Mononuclear cell (primary cell): ENCODE data around the gene PLSCR2. TPM values are rescaled to one million over a fixed set of nuclear protein-coding genes. Genes with fewer than 3 reads are reported as not detected.
"Not testable (repeated sequence)": the region's sequence is repeated elsewhere in the genome, so short reads cannot be mapped to it uniquely, and the experiment has no call there.

Experiments used
- H3K27me3 ChIP-seq: 2 replicates; pipeline ENCODE4 v1.6.0; 2011; ENCODE audit warnings: low read length, control low read depth; ENCODE audit not compliant: insufficient read depth
- H3K4me1 ChIP-seq: 2 replicates; pipeline ENCODE4 v1.5.1; 2011; ENCODE audit warnings: mild to moderate bottlenecking, low read length, control low read depth; ENCODE audit not compliant: insufficient read depth
- H3K4me3 ChIP-seq: 2 replicates; pipeline ENCODE4 v1.5.1; 2011; ENCODE audit warnings: mild to moderate bottlenecking, low read length, moderate library complexity
- H3K9me3 ChIP-seq: 2 replicates; pipeline ENCODE4 v1.5.1; 2011; ENCODE audit warnings: low read depth, mild to moderate bottlenecking, control low read depth, low read length
- total RNA-seq: library from RNA; depleted of rRNA; stranded (reverse); fragments of >200 nt; gene quantifications from one replicate; pipeline ENCODE4 v1.2.3, GENCODE V29; 2012

PLSCR2 gene
- total RNA-seq, 1 donor: not detected

DNA sequence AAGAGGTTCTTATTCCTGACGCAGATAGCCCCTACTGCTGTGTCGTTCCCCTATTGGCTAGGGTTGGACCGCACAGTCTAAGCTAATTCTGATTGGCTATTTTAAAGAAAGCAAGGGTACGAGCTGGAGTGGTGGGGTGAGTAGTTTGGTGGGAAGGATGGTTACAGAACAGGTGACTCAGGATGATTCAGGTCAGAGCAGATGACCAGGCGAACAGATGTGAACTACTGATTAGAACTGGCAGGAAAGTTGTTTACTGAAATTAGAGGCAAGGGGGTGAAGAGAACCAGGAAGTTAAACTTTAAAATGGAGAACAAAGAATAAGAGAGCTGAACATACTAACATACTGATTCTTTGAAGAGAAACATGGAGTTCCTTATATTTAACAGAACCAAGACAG, 56.6 kb downstream of the PLSCR2 start:
- H3K4me3 ChIP-seq, H3K4me1 ChIP-seq, H3K27me3 ChIP-seq, H3K9me3 ChIP-seq: not testable (repeated sequence)

DNA sequence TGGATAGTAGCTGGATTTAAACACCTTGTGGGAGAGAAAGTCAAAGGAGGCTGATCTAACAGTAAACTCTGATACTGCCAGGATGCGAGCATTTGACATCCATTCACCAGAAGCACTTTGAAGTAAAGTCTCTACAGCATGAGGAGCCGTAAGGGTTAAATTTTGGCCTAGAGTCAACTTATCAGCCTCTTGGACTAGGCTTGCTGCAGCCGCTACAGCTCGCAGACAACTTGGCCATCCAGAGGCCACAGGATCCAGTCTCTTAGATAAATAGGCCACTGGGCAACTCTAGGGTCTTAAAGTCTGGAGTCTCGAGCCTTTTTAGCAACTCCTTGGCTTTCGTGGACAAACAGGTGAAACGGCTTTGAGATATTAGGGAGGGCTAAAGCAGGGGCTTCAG, 61.4 kb downstream of the PLSCR2 start:
- no peaks in the 10 kb centered on the region for H3K9me3 ChIP-seq
- no peak overlapping the region for H3K4me3 ChIP-seq
- H3K4me1 ChIP-seq: no peaks in the 10 kb centered on the region
- H3K27me3 ChIP-seq: no peaks in the 10 kb centered on the region

DNA sequence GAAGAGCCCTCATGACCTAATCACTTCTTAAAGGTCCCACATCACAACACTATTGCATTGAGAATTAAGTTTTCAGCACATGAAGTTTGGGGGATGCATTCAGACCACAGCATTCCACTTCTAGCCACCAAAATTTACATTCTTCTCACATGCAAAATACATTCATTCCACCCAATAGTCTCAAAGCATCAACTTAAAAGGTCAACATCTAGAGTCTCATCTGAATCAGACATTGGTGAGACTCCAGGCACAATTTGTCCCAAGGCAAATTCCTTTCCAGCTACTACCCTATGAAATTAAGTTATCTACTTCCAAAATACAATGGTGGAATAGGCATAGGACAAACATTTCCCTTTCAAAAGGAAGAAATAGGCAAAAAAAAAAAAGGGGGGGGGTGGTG, 64.9 kb downstream of the PLSCR2 start:
- no peaks in the 10 kb centered on the region for H3K4me1 ChIP-seq
- no peaks in the 10 kb centered on the region for H3K9me3 ChIP-seq
- no peak overlapping the region for H3K4me3 ChIP-seq
- H3K27me3 ChIP-seq: no peaks in the 10 kb centered on the region

DNA sequence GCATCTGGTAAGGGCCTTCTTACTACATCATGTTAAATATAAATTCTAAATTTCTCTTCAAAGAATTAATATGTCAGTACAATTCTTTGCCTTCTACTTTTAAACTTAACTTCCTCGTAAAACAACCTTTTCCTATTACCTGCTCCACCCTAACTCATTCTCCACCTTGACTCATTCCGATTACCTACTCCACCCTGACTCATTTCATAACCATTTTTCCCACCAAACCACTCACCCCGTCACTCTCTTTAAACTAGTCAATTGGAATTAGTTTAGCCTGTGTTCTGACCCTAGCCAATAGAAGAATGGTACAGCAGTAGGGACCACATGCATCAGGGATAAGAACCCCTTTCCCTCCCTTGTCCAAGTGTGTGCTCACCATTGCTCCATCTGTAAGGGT, 65.6 kb downstream of the PLSCR2 start:
- Histone ChIP-seq H3K4me3 (no peak overlapping the region), H3K27me3 (no peaks in the 10 kb centered on the region), H3K4me1 (no peaks in the 10 kb centered on the region), H3K9me3 (no peaks in the 10 kb centered on the region)

DNA sequence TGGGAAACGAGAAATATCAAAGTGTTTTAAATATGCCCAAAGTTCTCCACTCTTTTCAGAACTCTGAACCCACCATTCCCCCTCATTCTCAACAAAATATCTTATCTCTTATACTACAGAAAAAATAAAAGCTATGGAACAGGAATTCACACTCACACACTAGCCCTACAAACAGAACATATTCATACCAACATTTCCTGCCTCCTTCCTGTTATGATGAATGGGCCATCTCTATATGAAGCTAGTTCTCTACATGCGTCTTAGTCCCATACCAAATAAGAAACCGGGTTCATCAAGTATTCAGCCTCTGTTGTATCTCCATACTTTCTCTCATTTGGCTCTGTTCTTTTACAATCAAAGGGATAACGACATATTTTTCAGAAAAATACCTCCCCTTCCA, 72.6 kb downstream of the PLSCR2 start:
- Histone ChIP-seq H3K4me3 (no peak overlapping the region), H3K4me1 (no peaks in the 10 kb centered on the region), H3K27me3 (no peaks in the 10 kb centered on the region), H3K9me3 (no peaks in the 10 kb centered on the region)

DNA sequence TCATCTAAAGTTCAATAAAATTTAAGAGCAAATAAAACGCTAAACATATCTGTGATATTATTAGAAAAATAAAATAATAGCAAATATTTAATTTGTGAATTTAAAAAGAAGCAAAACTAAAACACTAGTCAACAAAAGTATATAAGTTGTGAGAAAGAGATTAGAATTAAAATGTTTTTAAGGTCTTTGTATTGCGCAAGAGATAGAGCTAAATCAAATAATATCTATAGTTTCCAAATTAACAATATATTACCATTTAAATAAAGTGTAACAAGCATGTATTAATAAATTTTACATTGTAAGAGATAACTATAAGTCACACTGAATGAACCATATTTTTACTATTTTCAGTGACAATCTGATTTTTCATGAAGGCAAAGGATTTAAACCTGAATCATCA, 74.2 kb downstream of the PLSCR2 start:
- Histone ChIP-seq H3K4me3 (no peak overlapping the region), H3K9me3 (no peaks in the 10 kb centered on the region), H3K27me3 (no peaks in the 10 kb centered on the region), H3K4me1 (no peaks in the 10 kb centered on the region)

DNA sequence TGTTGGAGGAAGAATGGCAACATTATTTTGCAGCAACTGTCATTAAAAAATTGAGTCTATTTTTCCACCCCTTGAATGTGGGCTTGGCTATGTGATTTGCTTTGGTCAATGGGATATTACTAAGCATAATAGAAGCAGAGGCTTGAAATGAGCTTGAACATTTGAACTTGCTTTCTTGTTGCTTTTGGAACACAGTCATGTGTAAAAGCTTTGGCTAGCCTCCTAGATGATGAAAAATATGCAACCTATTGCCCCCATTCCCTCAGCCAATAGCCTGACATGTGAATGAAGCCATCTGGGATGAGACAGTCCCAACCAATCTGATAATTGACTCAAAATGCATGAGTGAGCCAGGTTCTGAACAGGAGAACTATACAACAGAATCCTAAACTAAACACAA, 78.4 kb downstream of the PLSCR2 start:
- H3K27me3 ChIP-seq: no peaks in the 10 kb centered on the region
- H3K4me3 ChIP-seq: no peak overlapping the region

DNA sequence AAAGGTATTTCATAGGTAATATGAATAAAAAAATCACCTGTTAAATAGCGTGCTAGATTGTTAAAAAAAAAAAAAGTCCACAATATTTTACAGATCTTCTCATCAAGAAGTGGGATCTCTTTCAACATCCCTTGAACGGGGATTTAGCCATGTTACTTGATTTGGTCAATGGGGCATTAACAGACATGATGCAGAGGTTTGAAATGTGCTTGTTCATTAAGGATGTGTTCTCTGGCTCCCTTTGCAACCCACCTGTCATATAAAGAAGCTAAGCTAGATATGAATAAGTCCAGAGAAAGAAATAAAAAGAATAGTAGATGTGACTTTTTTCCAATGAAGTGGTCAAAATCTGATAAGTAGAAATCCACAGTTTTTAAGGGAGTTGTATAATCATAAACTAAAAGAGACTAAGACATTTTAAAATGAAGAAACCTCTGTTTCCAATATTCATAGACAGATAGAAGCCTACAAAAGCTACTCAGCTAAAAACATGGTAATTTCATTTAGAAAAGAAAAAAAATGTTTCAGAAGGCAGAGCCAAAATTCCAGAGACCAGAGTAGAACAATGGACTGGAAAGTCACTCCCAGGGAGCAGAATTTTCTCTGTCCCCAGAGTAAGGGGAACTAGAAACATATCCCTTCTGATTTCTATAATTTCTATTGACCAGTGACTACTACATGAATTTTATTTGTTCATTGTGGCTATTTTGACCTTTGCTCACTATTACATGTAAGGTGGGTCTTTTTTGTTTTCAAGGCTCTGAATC, 79.2 kb downstream of the PLSCR2 start:
- Histone ChIP-seq H3K9me3 (no peaks in the 10 kb centered on the region), H3K4me3 (no peak overlapping the region), H3K4me1 (no peaks in the 10 kb centered on the region), H3K27me3 (no peaks in the 10 kb centered on the region)

More for the DNA sequence above, 78.4 kb downstream of the PLSCR2 start:
- no peaks in the 10 kb centered on the region for H3K4me1 ChIP-seq
- no peaks in the 10 kb centered on the region for H3K9me3 ChIP-seq

DNA sequence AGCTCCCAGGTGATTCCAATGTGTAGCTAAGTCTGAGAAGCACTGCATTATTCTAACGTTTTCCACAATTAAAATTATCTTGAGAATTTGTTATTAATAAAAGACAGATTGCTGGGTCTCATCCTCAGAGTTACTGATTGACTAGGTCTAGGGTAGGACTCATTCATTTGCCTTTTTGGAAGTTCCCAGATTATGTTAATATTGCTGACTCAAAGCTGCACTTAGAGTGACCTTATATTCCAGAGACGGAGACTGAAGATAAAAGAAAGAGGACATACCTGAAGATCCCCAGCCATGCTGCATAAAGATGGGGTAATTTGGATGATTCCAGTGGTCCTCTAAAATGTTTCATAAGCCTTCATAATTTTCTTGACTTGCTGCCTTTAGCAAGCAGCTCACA, 81.8 kb downstream of the PLSCR2 start:
- no peaks in the 10 kb centered on the region for H3K4me1 ChIP-seq
- no peaks in the 10 kb centered on the region for H3K9me3 ChIP-seq
- H3K4me3 ChIP-seq: no peak overlapping the region
- H3K27me3 ChIP-seq: no peaks in the 10 kb centered on the region

DNA sequence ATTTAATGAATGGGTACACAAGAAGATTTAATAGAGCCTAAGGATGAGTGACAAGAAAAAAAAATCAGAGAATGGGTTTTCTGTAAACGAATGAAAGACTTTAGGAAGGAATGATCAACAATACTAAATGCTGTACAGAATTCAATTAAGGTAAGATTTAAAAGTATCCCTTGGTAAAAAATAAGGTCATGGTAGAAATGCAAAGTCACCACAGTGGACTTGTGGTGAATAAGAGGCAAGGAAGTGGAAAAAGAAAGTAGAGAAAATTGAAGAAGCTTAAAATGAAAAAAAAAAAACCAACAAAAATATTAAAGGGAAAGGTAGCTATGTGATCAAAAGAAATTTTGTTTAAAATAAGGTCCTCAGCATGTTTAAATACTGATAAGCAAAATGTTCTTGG, 82.4 kb downstream of the PLSCR2 start:
- H3K4me3 ChIP-seq: no peak overlapping the region
- no peaks in the 10 kb centered on the region for H3K27me3 ChIP-seq
- no peaks in the 10 kb centered on the region for H3K4me1 ChIP-seq
- H3K9me3 ChIP-seq: no peaks in the 10 kb centered on the region

DNA sequence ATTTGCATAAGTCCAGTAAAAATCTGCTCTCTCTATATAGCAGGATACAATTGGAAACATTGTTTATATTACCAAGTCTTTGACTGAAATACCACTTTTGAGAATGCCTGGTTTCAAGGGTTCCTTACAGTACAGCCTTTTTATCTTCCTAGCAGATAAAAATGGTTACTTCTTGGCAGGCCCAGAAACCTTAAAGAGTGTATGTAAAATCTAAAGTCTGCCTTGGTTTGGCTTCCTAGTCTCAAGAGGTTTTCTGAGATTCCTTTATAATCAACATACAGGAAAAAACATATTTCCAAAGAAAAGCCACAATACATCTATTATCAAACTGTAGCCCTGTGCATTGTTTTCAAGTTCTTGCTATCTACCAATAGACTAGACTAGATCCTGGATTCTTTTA, 84.6 kb downstream of the PLSCR2 start:
- H3K27me3 ChIP-seq: no peaks in the 10 kb centered on the region
- no peaks in the 10 kb centered on the region for H3K4me1 ChIP-seq
- H3K9me3 ChIP-seq: no peaks in the 10 kb centered on the region
- no peak overlapping the region for H3K4me3 ChIP-seq

Other genes with a start within 250 kb of the PLSCR2 start
- 0.10 TPM for gene PLSCR4, start 218.5 kb downstream of the PLSCR2 start, total RNA-seq
- 72.6 TPM for gene PLSCR1, start 75.0 kb upstream of the PLSCR2 start, total RNA-seq
- not detected for gene PLSCR5, start 135.8 kb upstream of the PLSCR2 start, total RNA-seq